Upper lobe of left lung (tissue), 6 donors: ENCODE data around the gene SLC22A1. TPM values are rescaled to one million over a fixed set of nuclear protein-coding genes. Genes with fewer than 3 reads are reported as not detected.

Experiments used
- ATAC-seq, 2 donors: fragments of 200-7000 bp; cut with Tn5 transposase; one replicate each; pipeline ENCODE4 v1.9.1; 2022; ENCODE audit warnings: mild to moderate bottlenecking in 2 of 2, moderate library complexity in 2 of 2; ENCODE audit not compliant: low FRiP score in 2 of 2
- DNase-seq, 2 donors: peaks; one replicate each; pipeline ENCODE4 v3.0.0-alpha.2; 2019 to 2020
- H3K27ac ChIP-seq, 4 donors: fragments of 200-600 bp; sonication (generic); one replicate each; pipeline ENCODE4 v1.5.1; 2016 to 2019
- H3K27me3 ChIP-seq, 4 donors: fragments of 200-600 bp; sonication (generic); one replicate each; pipeline ENCODE4 v1.5.1; 2017 to 2019
- H3K36me3 ChIP-seq, 4 donors: fragments of 200-600 bp; sonication (generic); one replicate each; pipeline ENCODE4 v1.5.1; 2016 to 2019
- H3K4me1 ChIP-seq, 4 donors: fragments of 200-600 bp; sonication (generic); one replicate each; pipeline ENCODE4 v1.5.1; 2018 to 2019
- H3K4me3 ChIP-seq, 4 donors: fragments of 200-600 bp; sonication (generic); one replicate each; pipeline ENCODE4 v1.5.1; 2017 to 2019; ENCODE audit warnings: mild to moderate bottlenecking in 2 of 4, moderate library complexity in 1 of 4
- H3K9me3 ChIP-seq, 4 donors: fragments of 200-600 bp; sonication (generic); one replicate each; pipeline ENCODE4 v1.5.1; 2018 to 2019
- EP300 ChIP-seq, 4 donors: sonication (generic); formaldehyde crosslinking; IDR thresholded peaks; one replicate each; pipeline ENCODE4 v1.5.1; 2017; ENCODE audit warnings: antibody characterized with exemption in 4 of 4, control low read depth in 2 of 4
- POLR2A ChIP-seq, 4 donors: fragments of 450-650 bp; IDR thresholded peaks; one replicate each; pipeline ENCODE4 v1.5.1; 2016 to 2017; ENCODE audit warnings: antibody characterized with exemption in 4 of 4, mild to moderate bottlenecking in 2 of 4
- POLR2AphosphoS5 ChIP-seq, 2 donors: sonication (generic); formaldehyde crosslinking; IDR thresholded peaks; one replicate each; pipeline ENCODE4 v1.5.1; 2017; ENCODE audit warnings: antibody characterized with exemption in 2 of 2
- WGBS, 2 donors: methylation state at CpG; one replicate each; pipeline ENCODE4 v1.1.5; 2017 to 2018; 5-methylcytosine and 5-hydroxymethylcytosine counted together
- total RNA-seq, 6 donors: library from RNA; depleted of rRNA in 4 of 6; stranded (reverse); fragments of >200 nt in 4 of 6; gene quantifications; one replicate each; pipeline versions ENCODE4 v1.1.0 to v1.2.1, GENCODE V29; 2016 to 2021
- TF ChIP-seq, protein P1 (sequence below), 6 experiments: fragments of 450-650 bp in 4 of 6; fragments of 200-600 bp in 2 of 6; sonication (generic) in 2 of 6; IDR thresholded peaks; one replicate each; pipeline ENCODE4 v1.5.1; 2016 to 2019; ENCODE audit warnings: antibody characterized with exemption in 6 of 6
- donor health status: DM: no; HTN: no; CAD: no; lungs with moderate emphysema.
- donor health status: DM: no; HTN: yes; CAD: no; lungs with severe emphysema.

Gene SLC22A1
- total RNA-seq, 6 donors from 2014 or later: 0.67 to 4.2 (median 2.0) TPM

DNA sequence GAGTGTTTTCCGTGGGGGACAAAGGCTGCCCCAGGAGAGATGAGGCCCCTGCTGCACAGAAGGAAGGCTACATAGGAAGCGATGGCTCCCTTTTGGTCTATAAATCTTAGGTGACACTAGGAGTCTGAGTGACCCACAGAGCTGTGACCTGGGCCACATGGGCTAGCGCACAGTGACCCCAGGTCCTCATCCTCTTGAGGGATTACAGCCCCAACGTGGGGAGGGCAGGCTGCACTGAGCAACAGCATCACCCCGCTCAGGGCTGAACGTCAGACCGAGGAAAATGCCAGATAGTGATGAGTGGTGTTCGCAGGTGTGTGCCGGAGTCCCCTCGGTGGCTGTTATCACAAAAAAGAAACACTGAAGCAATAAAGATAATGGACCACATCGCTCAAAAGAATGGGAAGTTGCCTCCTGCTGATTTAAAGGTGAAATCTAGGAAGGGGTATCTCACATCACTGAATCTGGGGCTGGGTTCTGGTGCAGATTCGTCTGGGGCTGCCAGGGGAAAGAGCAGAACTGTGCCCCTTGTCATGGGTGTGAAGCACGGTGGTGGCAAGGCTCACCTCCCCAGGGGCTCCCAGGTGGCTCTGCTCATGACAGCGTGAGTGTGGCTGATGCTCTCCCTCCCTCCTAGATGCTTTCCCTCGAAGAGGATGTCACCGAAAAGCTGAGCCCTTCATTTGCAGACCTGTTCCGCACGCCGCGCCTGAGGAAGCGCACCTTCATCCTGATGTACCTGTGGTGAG is 14.5 kb downstream of the SLC22A1 start:
- 76 to 77% methylated on average over 21 of the region's 21 CpGs for WGBS, 2 donors
- ATAC-seq (peak in 1 of 2 donors; percentile 9), DNase-seq (no peak)
- Histone ChIP-seq H3K27ac (no peak overlapping the region), H3K27me3 (no peaks in the 10 kb centered on the region), H3K4me1 (no peaks in the 10 kb centered on the region), H3K36me3 (no peaks in the 10 kb centered on the region), H3K9me3 (no peaks in the 10 kb centered on the region), H3K4me3 (no peak overlapping the region)
- TF ChIP-seq, protein P1, sequence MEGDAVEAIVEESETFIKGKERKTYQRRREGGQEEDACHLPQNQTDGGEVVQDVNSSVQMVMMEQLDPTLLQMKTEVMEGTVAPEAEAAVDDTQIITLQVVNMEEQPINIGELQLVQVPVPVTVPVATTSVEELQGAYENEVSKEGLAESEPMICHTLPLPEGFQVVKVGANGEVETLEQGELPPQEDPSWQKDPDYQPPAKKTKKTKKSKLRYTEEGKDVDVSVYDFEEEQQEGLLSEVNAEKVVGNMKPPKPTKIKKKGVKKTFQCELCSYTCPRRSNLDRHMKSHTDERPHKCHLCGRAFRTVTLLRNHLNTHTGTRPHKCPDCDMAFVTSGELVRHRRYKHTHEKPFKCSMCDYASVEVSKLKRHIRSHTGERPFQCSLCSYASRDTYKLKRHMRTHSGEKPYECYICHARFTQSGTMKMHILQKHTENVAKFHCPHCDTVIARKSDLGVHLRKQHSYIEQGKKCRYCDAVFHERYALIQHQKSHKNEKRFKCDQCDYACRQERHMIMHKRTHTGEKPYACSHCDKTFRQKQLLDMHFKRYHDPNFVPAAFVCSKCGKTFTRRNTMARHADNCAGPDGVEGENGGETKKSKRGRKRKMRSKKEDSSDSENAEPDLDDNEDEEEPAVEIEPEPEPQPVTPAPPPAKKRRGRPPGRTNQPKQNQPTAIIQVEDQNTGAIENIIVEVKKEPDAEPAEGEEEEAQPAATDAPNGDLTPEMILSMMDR (IDR thresholded peaks at IDR 0.05): no peak
- TF ChIP-seq POLR2AphosphoS5 (IDR thresholded peaks at IDR 0.05) (no peak), EP300 (IDR thresholded peaks at IDR 0.05) (no peak), POLR2A (IDR thresholded peaks at IDR 0.05) (no peak)

DNA sequence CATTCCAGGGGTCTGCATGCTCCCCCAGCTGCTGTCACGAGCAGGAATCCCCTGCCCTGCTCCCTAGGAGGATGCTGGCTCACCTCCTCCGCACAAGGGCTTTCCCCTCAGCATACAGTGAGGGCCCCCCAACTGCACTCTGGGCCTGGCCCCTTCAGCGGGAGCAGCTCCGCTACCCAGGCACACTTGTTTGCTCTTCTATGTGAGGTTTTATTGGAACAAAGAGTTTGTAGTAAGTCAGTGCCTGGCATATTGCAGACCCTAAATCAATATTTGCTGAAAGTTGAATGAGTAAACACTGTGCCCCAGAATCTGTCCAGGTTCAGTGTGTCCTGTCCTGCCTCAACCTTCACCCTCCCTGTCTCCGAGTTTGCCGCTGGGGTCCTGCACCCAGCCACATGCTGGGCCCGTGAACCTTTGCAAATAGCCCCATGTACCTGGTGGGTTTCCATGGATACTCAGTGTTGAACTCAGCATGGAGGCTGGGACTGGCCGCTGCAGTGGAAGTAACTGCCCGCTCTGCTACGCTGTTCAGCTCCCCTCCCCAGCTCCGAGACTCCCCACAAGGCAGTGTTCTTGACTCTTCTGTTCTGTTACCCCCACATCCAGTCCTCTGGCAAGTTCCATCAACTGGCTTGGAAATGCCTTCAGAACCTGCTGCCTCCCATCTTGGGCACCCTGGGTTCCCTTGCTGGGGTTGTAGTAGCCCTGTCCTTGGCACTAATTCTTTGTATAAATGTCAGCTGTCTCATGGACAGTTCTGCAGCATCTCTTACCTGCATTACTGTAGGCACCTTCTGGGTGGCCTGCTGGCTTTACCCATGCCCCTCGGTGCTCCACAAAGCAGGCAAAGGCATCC is 15.7 kb downstream of the SLC22A1 start:
- H3K27me3 ChIP-seq: no peaks in the 10 kb centered on the region
- no peaks in the 10 kb centered on the region for H3K9me3 ChIP-seq
- ATAC-seq: no peak
- WGBS, 2 donors: 62 to 68% methylated on average over 12 of the region's 12 CpGs
- no peak overlapping the region for H3K4me3 ChIP-seq
- H3K4me1 ChIP-seq: no peaks in the 10 kb centered on the region
- no peak overlapping the region for H3K27ac ChIP-seq
- TF ChIP-seq, protein P1 (IDR thresholded peaks at IDR 0.05): no peak
- TF ChIP-seq EP300 (IDR thresholded peaks at IDR 0.05) (no peak), POLR2AphosphoS5 (IDR thresholded peaks at IDR 0.05) (no peak), POLR2A (IDR thresholded peaks at IDR 0.05) (no peak)
- no peaks in the 10 kb centered on the region for H3K36me3 ChIP-seq
- no peak for DNase-seq

DNA sequence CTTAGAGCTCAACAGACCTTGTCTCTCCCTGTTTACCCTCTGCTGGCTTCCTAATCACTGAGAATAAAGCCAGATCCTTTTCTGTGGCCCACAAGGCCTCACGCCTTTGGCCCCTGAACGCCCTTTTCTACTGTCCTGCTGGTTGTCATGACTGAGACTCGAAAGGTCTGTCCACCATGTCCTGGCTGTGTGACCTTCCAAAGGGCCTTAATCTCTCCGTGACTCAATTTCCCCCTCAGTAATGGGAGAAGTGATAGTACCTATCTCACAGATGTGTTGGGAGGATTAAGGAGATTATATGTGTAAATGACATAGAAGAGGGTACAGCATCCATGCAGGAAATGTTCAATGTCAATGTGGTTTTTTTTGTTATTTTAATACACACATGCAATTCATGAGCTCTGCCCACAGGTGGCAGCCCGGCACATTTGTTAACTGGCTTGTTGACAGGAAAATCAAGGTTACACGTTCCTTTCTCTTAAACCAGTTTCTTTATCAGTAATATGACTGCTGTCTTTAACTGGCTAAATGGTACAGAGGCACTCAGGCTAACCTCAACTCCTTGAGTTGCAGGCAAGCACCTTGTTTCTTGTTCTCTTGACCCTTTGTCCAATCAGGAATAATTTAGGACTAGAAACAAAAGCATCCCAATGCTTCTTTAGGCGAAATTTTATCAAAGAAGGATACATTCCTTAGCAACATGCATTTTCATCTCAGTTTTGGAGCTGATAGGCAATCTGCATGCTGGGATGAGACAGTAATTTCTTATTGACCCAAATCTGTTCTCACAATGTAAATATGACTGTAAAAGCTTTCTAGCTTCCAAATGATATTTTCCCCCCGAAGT is 16.6 kb downstream of the SLC22A1 start:
- 59% methylated on average over 8 of the region's 8 CpGs for WGBS, 2 donors
- no peak for TF ChIP-seq POLR2A (IDR thresholded peaks at IDR 0.05)
- TF ChIP-seq EP300 (IDR thresholded peaks at IDR 0.05): no peak
- TF ChIP-seq, protein P1 (IDR thresholded peaks at IDR 0.05): peak; percentile 33 to 71 (median 60)
- no peaks in the 10 kb centered on the region for H3K27me3 ChIP-seq
- H3K4me3 ChIP-seq: no peak overlapping the region
- no peaks in the 10 kb centered on the region for H3K36me3 ChIP-seq
- no peak overlapping the region for H3K27ac ChIP-seq
- DNase-seq (no peak), ATAC-seq (peak in 1 of 2 donors; percentile 53)
- no peaks in the 10 kb centered on the region for H3K9me3 ChIP-seq
- H3K4me1 ChIP-seq: no peaks in the 10 kb centered on the region

DNA sequence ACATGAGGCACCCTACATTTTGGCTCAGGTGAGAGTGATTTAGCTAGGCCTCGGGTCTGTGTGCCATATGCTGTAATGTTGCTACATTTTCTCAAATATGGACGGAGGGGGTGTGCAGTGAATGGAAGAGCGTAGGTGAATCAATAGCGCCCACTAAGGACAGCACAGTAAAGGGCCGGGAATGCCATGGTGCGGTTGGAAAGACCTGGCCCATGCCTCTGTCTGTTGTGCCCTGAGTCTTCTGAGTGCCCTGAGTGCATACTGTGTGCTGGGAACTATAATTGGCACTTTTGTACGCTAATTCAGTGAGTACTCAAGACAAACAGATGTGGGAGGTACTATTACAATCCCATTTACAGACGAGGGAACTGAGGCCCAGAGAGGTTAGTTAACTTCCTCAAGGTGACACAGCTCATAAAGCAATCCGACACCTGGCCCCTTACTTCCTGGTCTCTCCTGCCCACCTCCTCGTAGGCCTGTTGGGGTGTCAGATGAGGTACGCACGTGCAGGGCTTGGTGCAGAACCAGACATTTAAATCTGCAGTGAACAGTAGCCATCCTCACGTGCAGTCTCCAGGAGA is 17.3 kb downstream of the SLC22A1 start:
- Histone ChIP-seq H3K27me3 (no peaks in the 10 kb centered on the region), H3K36me3 (no peaks in the 10 kb centered on the region), H3K9me3 (no peaks in the 10 kb centered on the region), H3K4me1 (no peaks in the 10 kb centered on the region), H3K27ac (no peak overlapping the region), H3K4me3 (no peak overlapping the region)
- TF ChIP-seq POLR2A (IDR thresholded peaks at IDR 0.05) (no peak), EP300 (IDR thresholded peaks at IDR 0.05) (no peak), POLR2AphosphoS5 (IDR thresholded peaks at IDR 0.05) (no peak)
- TF ChIP-seq, protein P1 (IDR thresholded peaks at IDR 0.05): no peak
- DNase-seq: no peak
- WGBS, 2 donors: 90 to 92% methylated on average over 13 of the region's 13 CpGs
- ATAC-seq: no peak
